ENCODE data around the gene RAB4A.

Gene RAB4A

GRCh38 chr1:229340496-229340895 is 69.6 kb downstream of the RAB4A start:
- no peak overlapping the region for H3K56ac ChIP-seq (ENCODE audit: low read length)
- H4K5ac ChIP-seq (ENCODE audit: low read length): no peak overlapping the region
- no peak for DNase-seq
- H3K27me3 ChIP-seq (ENCODE audit: insufficient read depth, low read length, poor library complexity): no peaks in the 10 kb centered on the region
- no peak overlapping the region for H3K4me2 ChIP-seq (ENCODE audit: low read length)
- H3K9ac ChIP-seq (ENCODE audit: low read length): no peak overlapping the region
- H3K4ac ChIP-seq (ENCODE audit: low read depth, low read length): no peak overlapping the region
- H2BK5ac ChIP-seq (ENCODE audit: low read length): no peak overlapping the region
- H3K4me1 ChIP-seq (ENCODE audit: control insufficient read depth, low read depth, low read length): no peaks in the 10 kb centered on the region
- H4K8ac ChIP-seq (ENCODE audit: low read depth, low read length): no peak overlapping the region
- no peak overlapping the region for H2AK5ac ChIP-seq (ENCODE audit: low read length)
- peaks cover 2% of the 10 kb centered on the region for H3K79me1 ChIP-seq (ENCODE audit: low read length)
- H3K23ac ChIP-seq (ENCODE audit: low read length): no peak overlapping the region
- no peak overlapping the region for H2BK15ac ChIP-seq (replicated peaks; ENCODE audit: low read depth)
- no peak overlapping the region for H3K27ac ChIP-seq (ENCODE audit: low read depth, low read length)
- no CpG with 5 or more reads among the region's 6 CpGs for WGBS (ENCODE audit: extremely low coverage, insufficient coverage, low lambda C conversion rate)
- no peaks in the 10 kb centered on the region for H3K36me3 ChIP-seq (ENCODE audit: control insufficient read depth, insufficient read depth, low read length)
- no peak overlapping the region for H3K4me3 ChIP-seq (ENCODE audit: low read length)
- H3K79me2 ChIP-seq (ENCODE audit: control insufficient read depth, insufficient read depth, low read length): no peaks in the 10 kb centered on the region
- H3K18ac ChIP-seq (ENCODE audit: low read length): no peak overlapping the region
- no peak overlapping the region for H2BK120ac ChIP-seq (ENCODE audit: low read depth, low read length)

- WGBS (ENCODE audit: extremely low coverage, insufficient coverage, low lambda C conversion rate): no CpG with 5 or more reads among the region's 103 CpGs
- Histone ChIP-seq H4K5ac (ENCODE audit: low read length) (no peak overlapping the region), H3K56ac (ENCODE audit: low read length) (peak overlapping the region; percentile 96), H3K79me1 (ENCODE audit: low read length) (peaks cover 2% of the 10 kb centered on the region), H3K4me2 (ENCODE audit: low read length) (peak overlapping the region; percentile 78), H2AK5ac (ENCODE audit: low read length) (no peak overlapping the region), H3K27me3 (ENCODE audit: insufficient read depth, low read length, poor library complexity) (no peaks in the 10 kb centered on the region), H3K9ac (ENCODE audit: low read length) (peak overlapping the region; percentile 81), H3K18ac (ENCODE audit: low read length) (peak overlapping the region; percentile 82), H3K36me3 (ENCODE audit: control insufficient read depth, insufficient read depth, low read length) (no peaks in the 10 kb centered on the region), H3K4ac (ENCODE audit: low read depth, low read length) (peak overlapping the region; percentile 20), H2BK15ac (replicated peaks; ENCODE audit: low read depth) (no peak overlapping the region), H2BK120ac (ENCODE audit: low read depth, low read length) (no peak overlapping the region), H4K8ac (ENCODE audit: low read depth, low read length) (no peak overlapping the region), H3K4me3 (ENCODE audit: low read length) (peak overlapping the region; percentile 72), H3K79me2 (ENCODE audit: control insufficient read depth, insufficient read depth, low read length) (no peaks in the 10 kb centered on the region), H3K27ac (ENCODE audit: low read depth, low read length) (peak overlapping the region; percentile 54), H3K23ac (ENCODE audit: low read length) (peak overlapping the region; percentile 66), H3K4me1 (ENCODE audit: control insufficient read depth, low read depth, low read length) (no peaks in the 10 kb centered on the region), H2BK5ac (ENCODE audit: low read length) (no peak overlapping the region)
- DNase-seq: peak; percentile 83
Measured at GRCh38 chr1:229341774-229342655, 71.1 kb downstream of the RAB4A start.

GRCh38 chr1:229342656-229343569 is 72.0 kb downstream of the RAB4A start, which contains the start of gene CCSAP:
Gene CCSAP, minus strand, starts transcription at chr1:229343047. Its CDS starts 582 bp downstream, at chr1:229342465.
- H2BK120ac ChIP-seq (ENCODE audit: low read depth, low read length): no peak within 1 kb of the TSS

GRCh38 chr1:229344139-229344538 is 73.2 kb downstream of the RAB4A start:
- no peak overlapping the region for H3K4ac ChIP-seq (ENCODE audit: low read depth, low read length)
- no peak overlapping the region for H4K5ac ChIP-seq (ENCODE audit: low read length)
- H4K8ac ChIP-seq (ENCODE audit: low read depth, low read length): no peak overlapping the region
- no peaks in the 10 kb centered on the region for H3K36me3 ChIP-seq (ENCODE audit: control insufficient read depth, insufficient read depth, low read length)
- H3K4me1 ChIP-seq (ENCODE audit: control insufficient read depth, low read depth, low read length): no peaks in the 10 kb centered on the region
- peaks cover 1% of the 10 kb centered on the region for H3K79me1 ChIP-seq (ENCODE audit: low read length)
- H3K18ac ChIP-seq (ENCODE audit: low read length): no peak overlapping the region
- H3K4me3 ChIP-seq (ENCODE audit: low read length): no peak overlapping the region
- no peak overlapping the region for H3K27ac ChIP-seq (ENCODE audit: low read depth, low read length)
- H3K4me2 ChIP-seq (ENCODE audit: low read length): no peak overlapping the region
- DNase-seq: no peak
- H3K79me2 ChIP-seq (ENCODE audit: control insufficient read depth, insufficient read depth, low read length): no peaks in the 10 kb centered on the region
- no peak overlapping the region for H2BK15ac ChIP-seq (replicated peaks; ENCODE audit: low read depth)
- H3K23ac ChIP-seq (ENCODE audit: low read length): no peak overlapping the region
- no CpG with 5 or more reads among the region's 16 CpGs for WGBS (ENCODE audit: extremely low coverage, insufficient coverage, low lambda C conversion rate)
- H2BK120ac ChIP-seq (ENCODE audit: low read depth, low read length): no peak overlapping the region
- H2BK5ac ChIP-seq (ENCODE audit: low read length): no peak overlapping the region
- no peak overlapping the region for H3K9ac ChIP-seq (ENCODE audit: low read length)
- no peaks in the 10 kb centered on the region for H3K27me3 ChIP-seq (ENCODE audit: insufficient read depth, low read length, poor library complexity)
- H3K56ac ChIP-seq (ENCODE audit: low read length): no peak overlapping the region
- H2AK5ac ChIP-seq (ENCODE audit: low read length): no peak overlapping the region

More at GRCh38 chr1:229342656-229343569, 72.0 kb downstream of the RAB4A start, which contains the start of gene CCSAP:
- Histone ChIP-seq H4K8ac (ENCODE audit: low read depth, low read length) (no peak within 1 kb of the TSS), H3K4me3 (ENCODE audit: low read length) (peak within 1 kb of the TSS; percentile 72), H4K5ac (ENCODE audit: low read length) (no peak within 1 kb of the TSS), H3K23ac (ENCODE audit: low read length) (peak within 1 kb of the TSS; percentile 66), H3K36me3 (ENCODE audit: control insufficient read depth, insufficient read depth, low read length) (no peaks in the 10 kb centered on the region), H3K4ac (ENCODE audit: low read depth, low read length) (peak within 1 kb of the TSS; percentile 20), H3K18ac (ENCODE audit: low read length) (peak within 1 kb of the TSS; percentile 82), H3K4me1 (ENCODE audit: control insufficient read depth, low read depth, low read length) (no peaks in the 10 kb centered on the region), H3K27ac (ENCODE audit: low read depth, low read length) (peak within 1 kb of the TSS; percentile 54), H2BK15ac (replicated peaks; ENCODE audit: low read depth) (no peak within 1 kb of the TSS), H2BK5ac (ENCODE audit: low read length) (no peak within 1 kb of the TSS), H3K9ac (ENCODE audit: low read length) (peak within 1 kb of the TSS; percentile 81), H3K79me1 (ENCODE audit: low read length) (peaks cover 2% of the 10 kb centered on the region), H3K56ac (ENCODE audit: low read length) (peak within 1 kb of the TSS; percentile 96), H2AK5ac (ENCODE audit: low read length) (no peak within 1 kb of the TSS), H3K79me2 (ENCODE audit: control insufficient read depth, insufficient read depth, low read length) (no peaks in the 10 kb centered on the region), H3K27me3 (ENCODE audit: insufficient read depth, low read length, poor library complexity) (no peaks in the 10 kb centered on the region), H3K4me2 (ENCODE audit: low read length) (peak within 1 kb of the TSS; percentile 78)
- DNase-seq: peak; percentile 50
- no CpG with 5 or more reads among the region's 83 CpGs for WGBS (ENCODE audit: extremely low coverage, insufficient coverage, low lambda C conversion rate)

GRCh38 chr1:229344937-229345684 is 74.2 kb downstream of the RAB4A start:
- H3K27me3 ChIP-seq (ENCODE audit: insufficient read depth, low read length, poor library complexity): no peaks in the 10 kb centered on the region
- H2BK15ac ChIP-seq (replicated peaks; ENCODE audit: low read depth): no peak overlapping the region
- H3K27ac ChIP-seq (ENCODE audit: low read depth, low read length): no peak overlapping the region
- H3K9ac ChIP-seq (ENCODE audit: low read length): no peak overlapping the region
- H3K79me2 ChIP-seq (ENCODE audit: control insufficient read depth, insufficient read depth, low read length): no peaks in the 10 kb centered on the region
- no peak overlapping the region for H3K23ac ChIP-seq (ENCODE audit: low read length)
- no peaks in the 10 kb centered on the region for H3K36me3 ChIP-seq (ENCODE audit: control insufficient read depth, insufficient read depth, low read length)
- H3K79me1 ChIP-seq (ENCODE audit: low read length): no peaks in the 10 kb centered on the region
- H3K56ac ChIP-seq (ENCODE audit: low read length): no peak overlapping the region
- peak; percentile 35 for DNase-seq
- no peak overlapping the region for H3K4me3 ChIP-seq (ENCODE audit: low read length)
- H3K4ac ChIP-seq (ENCODE audit: low read depth, low read length): no peak overlapping the region
- H3K4me1 ChIP-seq (ENCODE audit: control insufficient read depth, low read depth, low read length): no peaks in the 10 kb centered on the region
- no peak overlapping the region for H4K8ac ChIP-seq (ENCODE audit: low read depth, low read length)
- H3K18ac ChIP-seq (ENCODE audit: low read length): no peak overlapping the region
- H2BK120ac ChIP-seq (ENCODE audit: low read depth, low read length): no peak overlapping the region
- WGBS (ENCODE audit: extremely low coverage, insufficient coverage, low lambda C conversion rate): no CpG with 5 or more reads among the region's 8 CpGs
- H4K5ac ChIP-seq (ENCODE audit: low read length): no peak overlapping the region
- H3K4me2 ChIP-seq (ENCODE audit: low read length): no peak overlapping the region
- H2BK5ac ChIP-seq (ENCODE audit: low read length): no peak overlapping the region
- no peak overlapping the region for H2AK5ac ChIP-seq (ENCODE audit: low read length)

Measured in mesendoderm (in vitro differentiated cells).